Neural progenitor cell (in vitro differentiated cells): ENCODE data around the gene GRID1. TPM values are rescaled to one million over a fixed set of nuclear protein-coding genes. Genes with fewer than 3 reads are reported as not detected.

Source experiments
- DNase-seq: peaks from one replicate; pipeline ENCODE4 v3.0.0-alpha.2; 2016; ENCODE audit warnings: low spot score
- H2AFZ ChIP-seq: fragments of 200-600 bp; sonication (generic); replicated peaks from 2 replicates; pipeline ENCODE4 v1.6.1; 2016; ENCODE audit warnings: antibody characterized with exemption
- H3F3A ChIP-seq: fragments of 200-600 bp; sonication (generic); 2 replicates; pipeline ENCODE4 v1.6.1; 2016; ENCODE audit warnings: antibody characterized with exemption, low read depth
- H3K27ac ChIP-seq: fragments of 200-600 bp; sonication (generic); 2 replicates; pipeline ENCODE4 v1.5.1; 2016; ENCODE audit warnings: mild to moderate bottlenecking
- H3K27me3 ChIP-seq: fragments of 200-600 bp; sonication (generic); 2 replicates; pipeline ENCODE4 v1.6.1; 2016; ENCODE audit warnings: mild to moderate bottlenecking, moderate library complexity
- H3K36me3 ChIP-seq: fragments of 200-600 bp; sonication (generic); 2 replicates; pipeline ENCODE4 v1.5.1; 2016
- H3K4me1 ChIP-seq: fragments of 200-600 bp; sonication (generic); 2 replicates; pipeline ENCODE4 v1.6.1; 2016; ENCODE audit warnings: mixed run types
- H3K4me2 ChIP-seq: fragments of 200-600 bp; sonication (generic); 2 replicates; pipeline ENCODE4 v1.6.1; 2016
- H3K4me3 ChIP-seq: fragments of 200-600 bp; sonication (generic); 2 replicates; pipeline ENCODE4 v1.5.1; 2016
- H3K79me2 ChIP-seq: fragments of 200-600 bp; sonication (generic); 2 replicates; pipeline ENCODE4 v1.6.1; 2016; ENCODE audit warnings: low read depth
- H3K9ac ChIP-seq: fragments of 200-600 bp; sonication (generic); 2 replicates; pipeline ENCODE4 v1.6.1; 2016
- H3K9me3 ChIP-seq: fragments of 200-600 bp; sonication (generic); 2 replicates; pipeline ENCODE4 v1.5.1; 2016; ENCODE audit warnings: low read depth
- H4K20me1 ChIP-seq: fragments of 200-600 bp; sonication (generic); 2 replicates; pipeline ENCODE4 v1.6.1; 2016; ENCODE audit warnings: low read depth
- H3K27ac Mint-ChIP-seq: 3 replicates; pipeline ENCODE4 v1.8.0; 2021; ENCODE audit warnings: mixed read lengths
- H3K27me3 Mint-ChIP-seq: 2 replicates; pipeline ENCODE4 v1.8.0; 2022; ENCODE audit warnings: low read depth, mild to moderate bottlenecking, inconsistent platforms, moderate library complexity, mixed read lengths; ENCODE audit not compliant: insufficient read depth
- H3K36me3 Mint-ChIP-seq: 3 replicates; pipeline ENCODE4 v1.8.0; 2021; ENCODE audit warnings: mixed read lengths
- H3K4me1 Mint-ChIP-seq: 3 replicates; pipeline ENCODE4 v1.8.0; 2021; ENCODE audit warnings: mixed read lengths
- H3K4me3 Mint-ChIP-seq: 3 replicates; pipeline ENCODE4 v1.8.0; 2021; ENCODE audit warnings: mild to moderate bottlenecking, moderate library complexity, mixed read lengths
- H3K9me3 Mint-ChIP-seq: 3 replicates; pipeline ENCODE4 v1.8.0; 2020; ENCODE audit warnings: mixed read lengths
- CTCF ChIP-seq: fragments of 200-600 bp; sonication (generic); IDR thresholded peaks from 2 replicates; pipeline ENCODE4 v1.5.1; 2017; ENCODE audit warnings: antibody characterized with exemption, mild to moderate bottlenecking
- EZH2 ChIP-seq: fragments of 200-600 bp; sonication (generic); IDR thresholded peaks from 2 replicates; pipeline ENCODE4 v1.6.1; 2017; ENCODE audit warnings: antibody characterized with exemption, mild to moderate bottlenecking, moderate library complexity
- EZH2phosphoT487 ChIP-seq: fragments of 200-600 bp; sonication (generic); IDR thresholded peaks from 2 replicates; pipeline ENCODE4 v1.6.1; 2017; ENCODE audit warnings: antibody characterized with exemption
- total RNA-seq: library from RNA; depleted of rRNA; stranded (reverse); fragments of >200 nt; gene quantifications from 2 replicates; pipeline ENCODE4 v1.2.3, GENCODE V29; 2015; ENCODE audit warnings: low replicate concordance

GRID1 gene
- total RNA-seq, 1 donor from 2014 or later: not detected

DNA sequence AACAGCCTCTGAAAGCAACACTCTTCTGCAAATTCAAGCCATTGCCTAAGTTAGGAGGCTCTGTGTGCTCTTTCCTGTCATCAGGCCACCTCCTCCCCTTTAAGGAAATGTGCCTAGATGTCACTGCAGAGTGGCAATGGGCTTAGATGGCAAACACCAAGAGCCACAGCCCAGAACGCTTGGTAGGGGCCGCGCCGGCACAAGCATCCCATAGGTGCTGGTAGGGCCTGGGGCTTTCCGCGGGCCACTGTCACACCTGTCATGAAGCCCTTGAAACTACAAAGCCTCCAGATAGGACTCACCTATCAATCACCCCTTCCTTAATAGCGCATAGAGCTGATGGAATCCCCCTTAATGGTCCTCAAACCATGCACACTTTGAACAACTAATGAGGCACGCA is 299.9 kb downstream of the GRID1 start:
- H3K4me3 ChIP-seq: no peak overlapping the region
- no peaks in the 10 kb centered on the region for H4K20me1 ChIP-seq
- no peaks in the 10 kb centered on the region for H3K9me3 ChIP-seq
- Mint-ChIP-seq H3K27ac (no peak overlapping the region), H3K4me1 (peaks cover 23% of the 10 kb centered on the region), H3K4me3 (no peak overlapping the region), H3K9me3 (no peaks in the 10 kb centered on the region), H3K27me3 (peaks cover 11% of the 10 kb centered on the region), H3K36me3 (no peaks in the 10 kb centered on the region)
- H3K79me2 ChIP-seq: no peaks in the 10 kb centered on the region
- H3K9ac ChIP-seq: no peak overlapping the region
- H3K4me2 ChIP-seq: no peak overlapping the region
- no peak for DNase-seq
- H3F3A ChIP-seq: peaks cover 4% of the 10 kb centered on the region
- no peaks in the 10 kb centered on the region for H3K36me3 ChIP-seq
- TF ChIP-seq EZH2 (no peak), CTCF (no peak), EZH2phosphoT487 (no peak)
- no peak overlapping the region for H3K27ac ChIP-seq
- no peaks in the 10 kb centered on the region for H3K27me3 ChIP-seq
- no peak overlapping the region for H2AFZ ChIP-seq
- H3K4me1 ChIP-seq: peaks cover 21% of the 10 kb centered on the region

DNA sequence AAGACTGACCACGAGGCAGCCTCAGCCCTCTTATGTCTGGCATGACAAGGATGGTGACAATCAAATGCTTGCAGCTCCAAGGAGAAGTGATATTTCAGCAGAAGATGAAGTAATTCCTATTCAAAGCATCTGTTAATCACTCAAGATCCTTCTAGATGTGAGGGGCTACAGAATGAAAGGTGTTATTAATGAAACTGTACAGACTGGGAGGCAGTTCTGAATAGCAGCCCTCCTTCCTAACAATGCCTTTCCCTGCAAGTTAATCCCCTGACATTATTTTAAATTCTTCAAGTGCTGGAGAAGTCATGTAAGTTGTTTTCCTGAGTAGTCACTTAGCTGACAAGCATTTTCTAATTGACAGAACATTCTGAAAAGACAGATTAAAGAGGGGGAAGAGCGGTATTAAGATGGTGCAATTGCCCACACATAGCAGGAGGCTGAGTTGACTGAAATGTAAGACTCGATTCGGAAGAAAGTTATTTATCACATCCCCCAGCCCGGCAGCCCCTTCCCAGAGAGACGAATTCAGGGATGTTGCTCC is 300.8 kb downstream of the GRID1 start:
- no peak overlapping the region for H2AFZ ChIP-seq
- Mint-ChIP-seq H3K4me3 (no peak overlapping the region), H3K27ac (no peak overlapping the region), H3K36me3 (no peaks in the 10 kb centered on the region), H3K9me3 (no peaks in the 10 kb centered on the region), H3K27me3 (peaks cover 11% of the 10 kb centered on the region), H3K4me1 (peaks cover 23% of the 10 kb centered on the region)
- H3F3A ChIP-seq: peaks cover 4% of the 10 kb centered on the region
- H3K79me2 ChIP-seq: no peaks in the 10 kb centered on the region
- H3K4me3 ChIP-seq: no peak overlapping the region
- H3K36me3 ChIP-seq: no peaks in the 10 kb centered on the region
- H3K9ac ChIP-seq: no peak overlapping the region
- no peak overlapping the region for H3K27ac ChIP-seq
- H3K4me2 ChIP-seq: peak overlapping the region; percentile 50
- no peaks in the 10 kb centered on the region for H3K27me3 ChIP-seq
- no peaks in the 10 kb centered on the region for H4K20me1 ChIP-seq
- TF ChIP-seq EZH2phosphoT487 (no peak), EZH2 (no peak), CTCF (no peak)
- no peaks in the 10 kb centered on the region for H3K9me3 ChIP-seq
- peak; percentile 52 for DNase-seq
- peaks cover 21% of the 10 kb centered on the region for H3K4me1 ChIP-seq

DNA sequence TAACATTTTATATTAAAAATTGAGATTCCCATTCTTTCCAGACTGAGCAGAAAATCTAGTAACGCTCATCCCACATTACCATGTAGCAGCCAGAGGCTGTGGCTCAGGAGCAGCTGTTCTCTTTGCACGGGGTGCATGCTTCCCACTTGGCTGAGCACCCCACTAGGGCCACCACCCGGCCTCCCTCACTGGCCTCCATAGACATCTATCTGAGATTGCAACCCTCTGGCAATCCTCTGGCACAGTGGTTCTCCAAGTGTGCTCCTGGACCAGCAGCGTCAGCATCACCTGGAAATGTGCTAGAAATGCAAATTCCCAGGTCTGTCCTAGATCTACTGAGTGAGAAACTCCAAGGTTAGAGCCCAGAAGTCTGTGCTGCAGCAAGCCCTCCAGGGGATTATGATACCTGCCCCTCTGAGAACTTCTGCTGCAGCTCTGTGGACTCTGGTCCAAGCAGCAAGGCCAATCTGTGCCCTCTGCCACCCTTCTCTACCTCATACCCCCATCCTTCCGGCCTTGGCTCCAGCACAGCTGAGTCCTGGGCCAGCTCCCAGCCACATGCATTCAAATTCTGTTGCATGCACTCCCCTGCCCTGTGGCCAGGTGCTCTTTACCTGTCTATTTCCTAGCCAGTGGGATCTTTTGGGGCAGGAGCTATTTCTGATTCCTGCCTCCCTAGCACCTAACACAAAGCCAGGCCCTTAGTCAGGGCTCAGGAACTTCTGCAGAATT is 301.5 kb downstream of the GRID1 start:
- Histone ChIP-seq H3F3A (peaks cover 4% of the 10 kb centered on the region), H2AFZ (no peak overlapping the region), H4K20me1 (no peaks in the 10 kb centered on the region), H3K79me2 (no peaks in the 10 kb centered on the region), H3K4me3 (no peak overlapping the region), H3K27me3 (no peaks in the 10 kb centered on the region), H3K4me1 (peaks cover 21% of the 10 kb centered on the region), H3K9me3 (no peaks in the 10 kb centered on the region), H3K27ac (no peak overlapping the region), H3K4me2 (peak overlapping the region; percentile 50), H3K36me3 (no peaks in the 10 kb centered on the region), H3K9ac (no peak overlapping the region)
- peak overlapping the region; percentile 28 for H3K27ac Mint-ChIP-seq
- peaks cover 11% of the 10 kb centered on the region for H3K27me3 Mint-ChIP-seq
- H3K4me3 Mint-ChIP-seq: no peak overlapping the region
- TF ChIP-seq EZH2 (no peak), CTCF (no peak), EZH2phosphoT487 (no peak)
- H3K9me3 Mint-ChIP-seq: no peaks in the 10 kb centered on the region
- H3K4me1 Mint-ChIP-seq: peaks cover 23% of the 10 kb centered on the region
- DNase-seq: no peak
- no peaks in the 10 kb centered on the region for H3K36me3 Mint-ChIP-seq
